Caco-2 (cell line): Measurements from ENCODE around the gene BABAM2. TPM values are rescaled to one million over a fixed set of nuclear protein-coding genes. Genes with fewer than 3 reads are reported as not detected.
"Not testable (repeated sequence)": the region's sequence is repeated elsewhere in the genome, so short reads cannot be mapped to it uniquely, and the experiment has no call there.

ENCODE experiments used
- BruUV-seq: library from RNA; stranded (reverse); fragments of 400-500 nt; replicated peaks from 2 replicates; lab custom pipeline; 2021; lab: Mats Ljungman, UMichigan
- CTCF ChIA-PET: fragments of 300-600 bp; sonication (Branson Sonifier 250); formaldehyde crosslinking; loops from one replicate; lab custom pipeline; 2022; ENCODE audit warnings: antibody characterized with exemption; lab: Charles Lee
- POLR2A ChIA-PET: fragments of 300-600 bp; sonication (Branson Sonifier 250); formaldehyde crosslinking; loops from one replicate; lab custom pipeline; 2022; ENCODE audit warnings: antibody characterized with exemption; lab: Charles Lee
- DNase-seq, 2 experiments: peaks; one replicate each; pipeline versions ENCODE4 v3.0.0 to v3.0.0-alpha.2; 2020 to 2022
- H3K27me3 ChIP-seq: replicated peaks from 2 replicates; pipeline ENCODE4 v1.6.0; 2011; ENCODE audit warnings: low read length; ENCODE audit not compliant: control insufficient read depth, insufficient read depth
- H3K36me3 ChIP-seq: 2 replicates; pipeline ENCODE4 v1.5.1; 2011; ENCODE audit warnings: low read length; ENCODE audit not compliant: control insufficient read depth, insufficient read depth
- H3K4me1 ChIP-seq: fragments of 250-450 bp; sonication (Bioruptor Pico); 2 replicates; pipeline ENCODE4 v1.5.1; 2020; ENCODE audit warnings: mild to moderate bottlenecking
- H3K4me3 ChIP-seq: 2 replicates; pipeline ENCODE4 v1.5.1; 2011; ENCODE audit warnings: low read depth, mild to moderate bottlenecking, control low read depth, low read length
- H3K9me3 ChIP-seq: fragments of 250-450 bp; sonication (Bioruptor Pico); 2 replicates; pipeline ENCODE4 v1.5.1; 2020; ENCODE audit warnings: mild to moderate bottlenecking, moderate library complexity
- H3K27ac Mint-ChIP-seq: one replicate; pipeline ENCODE4 v1.8.0; 2022; ENCODE audit warnings: mixed read lengths; ENCODE audit not compliant: unreplicated experiment
- H3K27me3 Mint-ChIP-seq: one replicate; pipeline ENCODE4 v1.8.0; 2022; ENCODE audit warnings: mixed read lengths; ENCODE audit not compliant: insufficient read depth, unreplicated experiment
- H3K36me3 Mint-ChIP-seq: one replicate; pipeline ENCODE4 v1.8.0; 2022; ENCODE audit warnings: mild to moderate bottlenecking, mixed read lengths; ENCODE audit not compliant: insufficient read depth, unreplicated experiment
- H3K4me1 Mint-ChIP-seq: one replicate; pipeline ENCODE4 v1.8.0; 2022; ENCODE audit warnings: low read depth, mixed read lengths; ENCODE audit not compliant: unreplicated experiment
- H3K4me3 Mint-ChIP-seq: one replicate; pipeline ENCODE4 v1.8.0; 2022; ENCODE audit warnings: mild to moderate bottlenecking, moderate library complexity, mixed read lengths; ENCODE audit not compliant: unreplicated experiment
- H3K9me3 Mint-ChIP-seq: one replicate; pipeline ENCODE4 v1.8.0; 2022; ENCODE audit warnings: mixed read lengths; ENCODE audit not compliant: unreplicated experiment
- intact Hi-C: fragments of 100-400 bp; cut with micrococcal nuclease; formaldehyde crosslinking; loops from one replicate; pipeline ENCODE4 v1.10.0; 2022; ENCODE audit not compliant: unreplicated experiment
- total RNA-seq: library from RNA; stranded (reverse); gene quantifications from 2 replicates; pipeline ENCODE4 v1.2.3, GENCODE V29; 2022
- TF ChIP-seq, protein P1 (sequence below), 2 experiments: fragments of 200-600 bp in 1 of 2; IDR thresholded peaks; 1 replicate in 1 of 2; 2 replicates in 1 of 2; pipeline versions ENCODE4 v1.5.1 to v1.8.0; 2011 to 2022; ENCODE audit warnings: antibody characterized with exemption in 1 of 2, control low read depth in 1 of 2, inconsistent platforms in 1 of 2, low read depth in 1 of 2, low read length in 1 of 2, mild to moderate bottlenecking in 1 of 2, moderate library complexity in 1 of 2; ENCODE audit not compliant: insufficient read depth in 1 of 2, severe bottlenecking in 1 of 2, unreplicated experiment in 1 of 2

The BABAM2 gene
- total RNA-seq, 1 experiment from 2014 or later: 57.3 TPM

DNA sequence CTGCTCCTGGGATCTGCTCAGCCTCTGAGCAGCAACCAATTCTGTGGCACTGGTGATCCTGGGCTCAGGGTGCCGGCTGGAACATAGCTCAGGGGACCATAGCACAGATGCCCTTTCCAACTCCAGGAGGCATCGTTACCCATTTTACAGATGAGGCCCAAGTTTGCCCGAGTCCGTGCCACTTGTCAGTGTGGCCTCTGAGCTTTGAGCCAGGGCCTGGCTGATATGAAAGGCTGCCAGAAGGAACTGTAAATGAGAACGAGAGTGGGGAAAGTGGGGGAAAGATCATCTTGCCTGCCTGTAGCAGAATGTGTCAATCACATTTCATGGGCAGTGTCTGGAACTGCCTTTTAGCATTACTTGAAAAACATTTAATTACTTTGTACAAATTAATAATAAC, 478.8 kb downstream of the BABAM2 start:
- no peaks in the 10 kb centered on the region for H3K36me3 ChIP-seq
- H3K4me3 Mint-ChIP-seq: no peak overlapping the region
- TF ChIP-seq, protein P1, sequence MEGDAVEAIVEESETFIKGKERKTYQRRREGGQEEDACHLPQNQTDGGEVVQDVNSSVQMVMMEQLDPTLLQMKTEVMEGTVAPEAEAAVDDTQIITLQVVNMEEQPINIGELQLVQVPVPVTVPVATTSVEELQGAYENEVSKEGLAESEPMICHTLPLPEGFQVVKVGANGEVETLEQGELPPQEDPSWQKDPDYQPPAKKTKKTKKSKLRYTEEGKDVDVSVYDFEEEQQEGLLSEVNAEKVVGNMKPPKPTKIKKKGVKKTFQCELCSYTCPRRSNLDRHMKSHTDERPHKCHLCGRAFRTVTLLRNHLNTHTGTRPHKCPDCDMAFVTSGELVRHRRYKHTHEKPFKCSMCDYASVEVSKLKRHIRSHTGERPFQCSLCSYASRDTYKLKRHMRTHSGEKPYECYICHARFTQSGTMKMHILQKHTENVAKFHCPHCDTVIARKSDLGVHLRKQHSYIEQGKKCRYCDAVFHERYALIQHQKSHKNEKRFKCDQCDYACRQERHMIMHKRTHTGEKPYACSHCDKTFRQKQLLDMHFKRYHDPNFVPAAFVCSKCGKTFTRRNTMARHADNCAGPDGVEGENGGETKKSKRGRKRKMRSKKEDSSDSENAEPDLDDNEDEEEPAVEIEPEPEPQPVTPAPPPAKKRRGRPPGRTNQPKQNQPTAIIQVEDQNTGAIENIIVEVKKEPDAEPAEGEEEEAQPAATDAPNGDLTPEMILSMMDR (IDR thresholded peaks at IDR 0.05; ENCODE audit: insufficient read depth in 1 of 2, low read depth in 1 of 2, low read length in 1 of 2, severe bottlenecking in 1 of 2, unreplicated experiment in 1 of 2): no peak
- H3K4me1 ChIP-seq: peaks cover 28% of the 10 kb centered on the region
- H3K9me3 Mint-ChIP-seq: no peaks in the 10 kb centered on the region
- H3K4me3 ChIP-seq: no peak overlapping the region
- POLR2A ChIA-PET: no interaction called here
- H3K27ac Mint-ChIP-seq: no peak overlapping the region
- no peaks in the 10 kb centered on the region for H3K27me3 ChIP-seq
- CTCF ChIA-PET: no interaction called here
- no peak for DNase-seq
- H3K27me3 Mint-ChIP-seq: no peaks in the 10 kb centered on the region
- H3K4me1 Mint-ChIP-seq: peaks cover 21% of the 10 kb centered on the region
- BruUV-seq: no TSS peak
- intact Hi-C loops: no loop called here
- no peaks in the 10 kb centered on the region for H3K9me3 ChIP-seq
- H3K36me3 Mint-ChIP-seq: no peaks in the 10 kb centered on the region

DNA sequence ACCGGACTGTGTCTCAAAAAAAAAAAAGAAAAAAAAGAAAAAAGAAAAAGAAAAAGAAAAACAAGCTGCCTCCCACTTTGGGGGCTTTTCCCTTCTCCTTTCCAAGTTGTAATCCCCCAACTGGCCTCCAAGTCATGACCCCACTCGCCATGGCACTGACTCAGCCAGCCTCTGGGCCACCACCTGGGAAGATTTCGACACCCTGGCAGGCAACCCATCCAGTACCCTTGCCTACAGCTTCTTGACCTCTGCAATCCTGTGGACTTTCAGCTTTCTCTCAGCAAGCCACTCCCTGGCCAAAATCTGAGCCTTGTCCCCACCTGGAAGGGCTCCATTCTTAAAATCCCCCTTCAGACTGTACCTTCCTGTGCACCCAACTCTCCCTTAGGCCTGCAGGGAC, 479.8 kb downstream of the BABAM2 start:
- no peak for DNase-seq
- TF ChIP-seq, protein P1 (IDR thresholded peaks at IDR 0.05; ENCODE audit: insufficient read depth in 1 of 2, low read depth in 1 of 2, low read length in 1 of 2, severe bottlenecking in 1 of 2, unreplicated experiment in 1 of 2): no peak
- H3K4me3 ChIP-seq: no peak overlapping the region
- Mint-ChIP-seq H3K36me3 (no peaks in the 10 kb centered on the region), H3K27ac (no peak overlapping the region), H3K4me1 (peaks cover 15% of the 10 kb centered on the region), H3K9me3 (no peaks in the 10 kb centered on the region), H3K4me3 (no peak overlapping the region), H3K27me3 (no peaks in the 10 kb centered on the region)
- no peaks in the 10 kb centered on the region for H3K27me3 ChIP-seq
- ChIA-PET POLR2A (no interaction called here), CTCF (interaction anchor here (0.7 kb wide), 1 partner anchor 357 kb away, joined by 3 read pairs; no protein-coding TSS in a partner anchor)
- H3K9me3 ChIP-seq: no peaks in the 10 kb centered on the region
- intact Hi-C loops: no loop called here
- BruUV-seq: no TSS peak
- H3K36me3 ChIP-seq: no peaks in the 10 kb centered on the region
- peaks cover 29% of the 10 kb centered on the region for H3K4me1 ChIP-seq

DNA sequence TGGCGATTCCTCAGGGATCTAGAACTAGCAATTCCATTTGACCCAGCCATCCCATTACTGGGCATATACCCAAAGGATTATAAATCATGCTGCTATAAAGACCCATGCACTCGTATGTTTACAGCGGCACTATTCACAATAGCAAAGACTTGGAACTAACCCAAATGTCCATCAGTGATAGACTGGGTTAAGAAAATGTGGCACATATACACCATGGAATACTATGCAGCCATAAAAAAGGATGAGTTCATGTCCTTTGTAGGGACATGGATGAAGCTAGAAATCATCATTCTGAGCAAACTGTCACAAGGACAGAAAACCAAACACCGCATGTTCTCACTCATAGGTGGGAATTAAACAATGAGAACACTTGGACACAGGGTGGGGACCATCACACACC, 481.2 kb downstream of the BABAM2 start:
- DNase-seq, intact Hi-C loops, CTCF ChIA-PET, H3K27me3 ChIP-seq, POLR2A ChIA-PET, BruUV-seq, H3K4me1 Mint-ChIP-seq, H3K4me3 ChIP-seq, H3K27me3 Mint-ChIP-seq, H3K27ac Mint-ChIP-seq, H3K4me3 Mint-ChIP-seq, H3K9me3 Mint-ChIP-seq, H3K9me3 ChIP-seq, H3K36me3 Mint-ChIP-seq, H3K36me3 ChIP-seq: not testable (repeated sequence)
- peaks cover 26% of the 10 kb centered on the region for H3K4me1 ChIP-seq

DNA sequence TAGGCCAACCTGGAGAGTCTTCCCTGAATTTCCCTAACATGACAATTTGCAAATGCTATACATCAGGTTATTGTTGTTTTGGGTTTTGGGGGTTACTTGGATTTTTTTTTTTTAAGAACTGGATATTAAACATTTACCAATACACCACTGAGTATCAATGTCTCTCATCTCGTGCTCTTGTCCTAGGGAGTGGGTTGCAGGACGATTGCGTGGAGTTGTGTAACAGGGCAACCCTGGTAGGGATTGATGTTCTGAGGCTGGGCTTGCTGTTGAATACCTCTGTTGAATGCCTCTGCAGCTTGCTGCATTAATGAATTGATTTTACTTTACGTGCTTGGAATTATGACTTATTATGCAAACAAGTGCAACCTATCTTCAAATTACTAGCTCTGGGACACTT, 483.3 kb downstream of the BABAM2 start:
- no peaks in the 10 kb centered on the region for H3K4me1 Mint-ChIP-seq
- POLR2A ChIA-PET: no interaction called here

More for the DNA sequence above, 483.3 kb downstream of the BABAM2 start:
- Mint-ChIP-seq H3K27ac (no peak overlapping the region), H3K36me3 (no peaks in the 10 kb centered on the region), H3K4me3 (no peak overlapping the region), H3K9me3 (no peaks in the 10 kb centered on the region), H3K27me3 (no peaks in the 10 kb centered on the region)
- no TSS peak for BruUV-seq
- H3K9me3 ChIP-seq: no peaks in the 10 kb centered on the region
- intact Hi-C loops: no loop called here
- no peaks in the 10 kb centered on the region for H3K36me3 ChIP-seq
- DNase-seq: no peak
- CTCF ChIA-PET: no interaction called here
- H3K27me3 ChIP-seq: no peaks in the 10 kb centered on the region
- peaks cover 24% of the 10 kb centered on the region for H3K4me1 ChIP-seq
- H3K4me3 ChIP-seq: no peak overlapping the region
- TF ChIP-seq, protein P1 (IDR thresholded peaks at IDR 0.05; ENCODE audit: insufficient read depth in 1 of 2, low read depth in 1 of 2, low read length in 1 of 2, severe bottlenecking in 1 of 2, unreplicated experiment in 1 of 2): no peak
